H1 (cell line): ENCODE results near the gene CLEC16A. TPM values are rescaled to one million over a fixed set of nuclear protein-coding genes. Genes with fewer than 3 reads are reported as not detected.

Experiments
- CTCF ChIA-PET: fragments of 300-600 bp; sonication (Branson Sonifier 250); formaldehyde crosslinking; loops from one replicate; lab custom pipeline; 2021; ENCODE audit not compliant: partially characterized antibody; lab: Charles Lee
- POLR2A ChIA-PET: fragments of 300-600 bp; sonication (Branson Sonifier 250); formaldehyde crosslinking; loops from one replicate; lab custom pipeline; 2021; ENCODE audit warnings: inconsistent platforms; ENCODE audit not compliant: partially characterized antibody; lab: Charles Lee
- DNase-seq, 2 experiments: peaks; one replicate each; pipeline versions ENCODE4 v3.0.0 to v3.0.0-alpha.2; 2010 to 2022; ENCODE audit warnings: low spot score in 2 of 2, low read depth in 1 of 2, mixed read lengths in 1 of 2
- FAIRE-seq: peaks from 2 replicates; lab custom pipeline; 2011; peaks lifted over from hg19 to GRCh38; lab: Jason Lieb, UNC
- H2AFZ ChIP-seq: 2 replicates; pipeline ENCODE4 v1.8.1; 2012; ENCODE audit warnings: low read length, inconsistent platforms
- H2AK5ac ChIP-seq: 2 replicates; pipeline ENCODE4 v1.6.1; 2013; ENCODE audit warnings: low read depth, low read length
- H2BK120ac ChIP-seq: replicated peaks from 2 replicates; pipeline ENCODE3; 2013; ENCODE audit warnings: low read depth, low read length, inconsistent platforms
- H2BK12ac ChIP-seq: 2 replicates; pipeline ENCODE4 v1.6.1; 2013; ENCODE audit warnings: low read depth, low read length
- H2BK15ac ChIP-seq: 2 replicates; pipeline ENCODE4 v1.6.1; 2013; ENCODE audit warnings: low read length
- H2BK20ac ChIP-seq: 2 replicates; pipeline ENCODE4 v1.6.1; 2013; ENCODE audit warnings: low read length
- H2BK5ac ChIP-seq: 2 replicates; pipeline ENCODE4 v1.6.1; 2013; ENCODE audit warnings: low read depth, low read length
- H3K14ac ChIP-seq: 2 replicates; pipeline ENCODE4 v1.6.1; 2013; ENCODE audit warnings: inconsistent platforms; ENCODE audit not compliant: insufficient read length
- H3K18ac ChIP-seq: 2 replicates; pipeline ENCODE4 v1.6.1; 2013; ENCODE audit warnings: low read length; ENCODE audit errors: extremely low read depth
- H3K23ac ChIP-seq: 2 replicates; pipeline ENCODE4 v1.6.1; 2013; ENCODE audit warnings: inconsistent platforms; ENCODE audit not compliant: insufficient read length
- H3K23me2 ChIP-seq: 2 replicates; pipeline ENCODE4 v1.6.1; 2013; ENCODE audit warnings: low read depth, low read length
- H3K27ac ChIP-seq: 2 replicates; pipeline ENCODE4 v1.6.1; 2011; ENCODE audit warnings: low read depth, low read length, inconsistent platforms
- H3K27me3 ChIP-seq, 4 experiments: replicated peaks in 1 of 4; 1 replicate in 1 of 4; 2 replicates in 3 of 4; pipeline versions ENCODE4 v1.6.1 to v1.8.1; 2011 to 2013; ENCODE audit warnings: low read length in 3 of 4, mild to moderate bottlenecking in 3 of 4, inconsistent platforms in 2 of 4, mixed read lengths in 2 of 4, moderate library complexity in 1 of 4; ENCODE audit not compliant: control insufficient read depth in 3 of 4, insufficient read depth in 3 of 4; ENCODE audit errors: extremely low read depth in 1 of 4
- H3K36me3 ChIP-seq, 4 experiments: 2 replicates each; pipeline versions ENCODE4 v1.6.1 to v1.8.1; 2011 to 2013; ENCODE audit warnings: mild to moderate bottlenecking in 4 of 4, low read length in 3 of 4, moderate library complexity in 2 of 4, control low read depth in 1 of 4, inconsistent platforms in 1 of 4; ENCODE audit not compliant: insufficient read depth in 4 of 4, control insufficient read depth in 2 of 4
- H3K4ac ChIP-seq: replicated peaks from 2 replicates; pipeline ENCODE3; 2013; ENCODE audit warnings: low read length, low read depth, mixed read lengths, inconsistent platforms; ENCODE audit not compliant: insufficient read length
- H3K4me1 ChIP-seq, 4 experiments: replicated peaks in 1 of 4; 1 replicate in 1 of 4; 2 replicates in 3 of 4; pipeline versions ENCODE4 v1.6.1 to v1.8.1; 2011 to 2013; ENCODE audit warnings: low read length in 3 of 4, inconsistent platforms in 2 of 4, mixed read lengths in 1 of 4; ENCODE audit not compliant: insufficient read depth in 4 of 4, control insufficient read depth in 3 of 4
- H3K4me2 ChIP-seq, 2 experiments: 2 replicates each; pipeline versions ENCODE4 v1.6.1 to v1.8.1; 2011 to 2013; ENCODE audit warnings: low read depth in 2 of 2, low read length in 2 of 2, control low read depth in 1 of 2, inconsistent platforms in 1 of 2, mild to moderate bottlenecking in 1 of 2; ENCODE audit not compliant: insufficient read depth in 1 of 2
- H3K4me3 ChIP-seq, 4 experiments: fragments of 200-600, 300-600 bp in 1 of 4; sonication (generic), shearing (Covaris generic), sonication (Bioruptor Twin) in 1 of 4; 2 replicates each; pipeline versions ENCODE4 v1.5.1 to v1.8.1; 2011 to 2016; ENCODE audit warnings: low read length in 4 of 4, low read depth in 3 of 4, control low read depth in 2 of 4, inconsistent platforms in 2 of 4, mild to moderate bottlenecking in 2 of 4, mixed read lengths in 1 of 4, moderate library complexity in 1 of 4; ENCODE audit not compliant: insufficient read depth in 2 of 4; ENCODE audit errors: extremely low read depth in 1 of 4
- H3K56ac ChIP-seq: replicated peaks from 2 replicates; pipeline ENCODE3; 2013; ENCODE audit warnings: low read depth, mild to moderate bottlenecking, mixed read lengths, low read length, inconsistent platforms; ENCODE audit not compliant: insufficient read length
- H3K79me1 ChIP-seq: 2 replicates; pipeline ENCODE4 v1.6.1; 2013; ENCODE audit warnings: low read depth, low read length, control low read depth
- H3K79me2 ChIP-seq, 2 experiments: 2 replicates each; pipeline versions ENCODE4 v1.6.1 to v1.8.1; 2012 to 2013; ENCODE audit warnings: low read length in 2 of 2, mild to moderate bottlenecking in 2 of 2, inconsistent platforms in 1 of 2; ENCODE audit not compliant: insufficient read depth in 2 of 2, control insufficient read depth in 1 of 2
- H3K9ac ChIP-seq, 4 experiments: replicated peaks in 1 of 4; 1 replicate in 1 of 4; 2 replicates in 3 of 4; pipeline versions ENCODE4 v1.6.1 to v1.8.1; 2011 to 2013; ENCODE audit warnings: low read depth in 3 of 4, low read length in 3 of 4, control low read depth in 2 of 4, mild to moderate bottlenecking in 2 of 4, moderate library complexity in 2 of 4, inconsistent platforms in 1 of 4; ENCODE audit errors: extremely low read depth in 1 of 4
- H3K9me3 ChIP-seq, 2 experiments: 2 replicates each; pipeline versions ENCODE4 v1.6.1 to v1.8.1; 2012 to 2013; ENCODE audit warnings: mild to moderate bottlenecking in 2 of 2, moderate library complexity in 2 of 2, control low read depth in 1 of 2, inconsistent platforms in 1 of 2, low read depth in 1 of 2, low read length in 1 of 2, mixed read lengths in 1 of 2; ENCODE audit not compliant: insufficient read depth in 2 of 2
- H4K20me1 ChIP-seq, 2 experiments: replicated peaks in 1 of 2; 2 replicates each; pipeline versions ENCODE3 to v1.8.1; 2011 to 2013; ENCODE audit warnings: inconsistent platforms in 2 of 2, low read length in 2 of 2, mild to moderate bottlenecking in 1 of 2; ENCODE audit not compliant: insufficient read depth in 2 of 2, control insufficient read depth in 1 of 2
- H4K5ac ChIP-seq: 2 replicates; pipeline ENCODE4 v1.6.1; 2013; ENCODE audit warnings: low read length, low read depth, mixed read lengths, inconsistent platforms; ENCODE audit not compliant: insufficient read length
- H4K8ac ChIP-seq: 2 replicates; pipeline ENCODE4 v1.8.0; 2013; ENCODE audit warnings: mild to moderate bottlenecking, moderate library complexity, low read length, inconsistent platforms; ENCODE audit not compliant: insufficient read depth; ENCODE audit errors: extremely low read depth
- H4K91ac ChIP-seq: replicated peaks from 2 replicates; pipeline ENCODE3; 2013; ENCODE audit warnings: low read length, mixed read lengths, inconsistent platforms; ENCODE audit not compliant: insufficient read length
- BRCA1 ChIP-seq: IDR thresholded peaks from 2 replicates; pipeline ENCODE4 v1.6.1; 2012; ENCODE audit warnings: low read depth, low read length, improper control_type of control experiment
- CEBPB ChIP-seq: IDR thresholded peaks from 2 replicates; pipeline ENCODE4 v1.6.1; 2012; ENCODE audit warnings: low read depth, low read length
- CTBP2 ChIP-seq: IDR thresholded peaks from 2 replicates; pipeline ENCODE4 v1.7.0; 2011; ENCODE audit warnings: borderline replicate concordance, mild to moderate bottlenecking, moderate library complexity, mixed read lengths, low read length; ENCODE audit not compliant: insufficient read depth, insufficient read length
- GTF2F1 ChIP-seq: IDR thresholded peaks from 2 replicates; pipeline ENCODE4 v1.6.1; 2012; ENCODE audit warnings: low read depth, low read length, improper control_type of control experiment, borderline replicate concordance
- JUN ChIP-seq: IDR thresholded peaks from 2 replicates; pipeline ENCODE4 v1.6.1; 2011; ENCODE audit warnings: low read depth, mild to moderate bottlenecking, improper control_type of control experiment, low read length
- KDM5A ChIP-seq: fragments of 200-600 bp; IDR thresholded peaks from 2 replicates; pipeline ENCODE4 v1.7.1; 2012; ENCODE audit warnings: mild to moderate bottlenecking, low read length, inconsistent platforms, mixed read lengths
- MAFK ChIP-seq: IDR thresholded peaks from 2 replicates; pipeline ENCODE4 v1.6.1; 2012; ENCODE audit warnings: low read depth, mild to moderate bottlenecking, improper control_type of control experiment, low read length
- POU5F1 ChIP-seq: IDR thresholded peaks from 2 replicates; pipeline ENCODE4 v1.6.1; 2011; ENCODE audit warnings: low read depth, mild to moderate bottlenecking, low read length, moderate library complexity
- RAD21 ChIP-seq, 2 experiments: IDR thresholded peaks in 1 of 2; conservative IDR thresholded peaks in 1 of 2; 2 replicates each; pipeline ENCODE4 v1.6.1; 2011; ENCODE audit warnings: low read depth in 2 of 2, low read length in 2 of 2, improper control_type of control experiment in 1 of 2, inconsistent platforms in 1 of 2, mild to moderate bottlenecking in 1 of 2, moderate library complexity in 1 of 2
- RNF2 ChIP-seq: fragments of 200-900, 300-1000 bp; sonication (generic); IDR thresholded peaks from 2 replicates; pipeline ENCODE4 v1.7.1; 2016; ENCODE audit warnings: borderline replicate concordance, low read depth, mild to moderate bottlenecking, antibody characterized with exemption, low read length; ENCODE audit not compliant: poor library complexity, severe bottlenecking; ENCODE audit errors: missing control alignments
- SIRT6 ChIP-seq: IDR thresholded peaks from one replicate; pipeline ENCODE4 v1.7.1; 2012; ENCODE audit warnings: low read length, inconsistent platforms
- SRF ChIP-seq: IDR thresholded peaks from 2 replicates; pipeline ENCODE4 v1.6.1; 2011; ENCODE audit warnings: mild to moderate bottlenecking, low read depth, low read length, moderate library complexity
- WGBS, 2 experiments: shearing (Covaris generic) in 1 of 2; methylation state at CpG; one replicate each; pipeline versions ENCODE4 v1.1.6 to v1.1.7; 2013 to 2015; ENCODE audit warnings: low lambda C conversion rate in 2 of 2, mixed read lengths in 2 of 2, inconsistent platforms in 1 of 2, low coverage in 1 of 2, missing lambda C conversion rate in 1 of 2; ENCODE audit not compliant: insufficient replicate concordance in 2 of 2, insufficient coverage in 1 of 2, insufficient read length in 1 of 2; ENCODE audit errors: extremely low coverage in 1 of 2, missing lambda C conversion rate in 1 of 2; 5-methylcytosine and 5-hydroxymethylcytosine counted together
- polyA plus RNA-seq, 7 experiments: library from polyadenylated mRNA; depleted of rRNA in 3 of 7; stranded (reverse) in 5 of 7; unstranded in 2 of 7; fragments of >200 nt in 5 of 7; fragments of 200-250 nt in 2 of 7; gene quantifications; 1 replicate in 5 of 7; 2 replicates in 1 of 7; 4 replicates in 1 of 7; pipeline versions ENCODE4 v1.2.1 to v1.2.3, GENCODE V29; 2011 to 2013; ENCODE audit warnings: missing spikeins in 2 of 7, mixed read lengths in 2 of 7
- total RNA-seq: library from RNA; stranded (reverse); fragmentation: NEBNext Ultra II Directional; extraction: Animal tissue kit (Norgen Biotek cat#: 25700); gene quantifications from 2 replicates; pipeline ENCODE4 v1.2.1, GENCODE V29; 2021

CLEC16A gene
- total and polyA plus RNA-seq, 2 of the 8 experiments (the other 6 are each of a cell fraction or from before 2014, with no cell fraction given) = 7.6 to 19.3 TPM

GRCh38 chr16:11007714-11008280 is 63.4 kb downstream of the CLEC16A start:
- H2BK20ac ChIP-seq = no peak overlapping the region
- no peak overlapping the region for H3K4me2 ChIP-seq
- no peak overlapping the region for H3K23ac ChIP-seq
- H3K79me1 ChIP-seq = no peaks in the 10 kb centered on the region
- H3K9me3 ChIP-seq = no peaks in the 10 kb centered on the region; a peak in 1 of 4 replicates
- DNase-seq (no peak), FAIRE-seq (no peak)
- H2AFZ ChIP-seq = no peak overlapping the region
- H3K56ac ChIP-seq = no peak overlapping the region
- no peak overlapping the region for H3K14ac ChIP-seq
- ChIA-PET POLR2A (no interaction called here), CTCF (interaction anchor here (0.5 to 1.5 kb wide), 2 partner anchors 10 to 18 kb away, joined by 3 to 4 read pairs; no protein-coding TSS in a partner anchor)
- no peak overlapping the region for H2AK5ac ChIP-seq
- no peaks in the 10 kb centered on the region for H3K4me1 ChIP-seq
- H3K9ac ChIP-seq = peak overlapping the region in 1 of 4 experiments; percentile 11; a peak in 1 of 7 replicates
- H4K91ac ChIP-seq = no peak overlapping the region
- no peak overlapping the region for H4K5ac ChIP-seq
- H3K79me2 ChIP-seq = no peaks in the 10 kb centered on the region
- peaks cover 0 to 3% (median 2%) of the 10 kb centered on the region in 4 experiments; a peak in 3 of 8 replicates for H3K36me3 ChIP-seq
- no peak overlapping the region for H3K4ac ChIP-seq
- 80% methylated on average over 7 of the region's 7 CpGs; no CpG with 5 or more reads in 1 of the 2 experiments for WGBS, 2 experiments
- H3K27me3 ChIP-seq = no peaks in the 10 kb centered on the region
- H2BK12ac ChIP-seq = no peak overlapping the region
- no peak overlapping the region for H2BK120ac ChIP-seq
- H4K20me1 ChIP-seq = peaks cover 0 to 3% of the 10 kb centered on the region in 2 experiments
- H3K23me2 ChIP-seq = peaks cover 2% of the 10 kb centered on the region; the same call in 1 of the 2 replicates
- no peak overlapping the region for H4K8ac ChIP-seq
- H3K27ac ChIP-seq = no peak overlapping the region
- H2BK15ac ChIP-seq = no peak overlapping the region
- H2BK5ac ChIP-seq = no peak overlapping the region
- H3K4me3 ChIP-seq = no peak overlapping the region
- no peak overlapping the region for H3K18ac ChIP-seq
- TF ChIP-seq KDM5A (no peak), BRCA1 (no peak), SIRT6 (no peak), RNF2 (no peak), CTBP2 (no peak), GTF2F1 (no peak), RAD21 (IDR thresholded peaks at IDR 0.05 in 1 of 2, conservative IDR thresholded peaks at IDR 0.05 in 1 of 2; ENCODE audit: low read depth in 2 of 2, low read length in 2 of 2) (no peak), MAFK (no peak), POU5F1 (no peak), SRF (no peak), CEBPB (no peak), JUN (no peak)
